Breast epithelium (tissue), 4 donors: ENCODE results near the gene CASK. TPM values are rescaled to one million over a fixed set of nuclear protein-coding genes. Genes with fewer than 3 reads are reported as not detected.

Experiments
- DNase-seq, 2 donors: peaks; one replicate each; pipeline ENCODE4 v3.0.0-alpha.2; 2019; ENCODE audit warnings: low spot score in 2 of 2
- H3K27ac ChIP-seq, 2 donors: fragments of 200-600 bp; sonication (generic) in 1 of 2; one replicate each; pipeline ENCODE4 v1.5.1; 2016 to 2019; ENCODE audit warnings: mild to moderate bottlenecking in 1 of 2
- H3K27me3 ChIP-seq, 2 donors: fragments of 200-600 bp; sonication (generic) in 1 of 2; one replicate each; pipeline versions ENCODE4 v1.5.1 to v1.6.0; 2017 to 2019; ENCODE audit warnings: control low read depth in 1 of 2, mild to moderate bottlenecking in 1 of 2
- H3K36me3 ChIP-seq: fragments of 200-600 bp; one replicate; pipeline ENCODE4 v1.5.1; 2019
- H3K4me1 ChIP-seq, 2 donors: fragments of 200-600 bp; sonication (generic); one replicate each; pipeline ENCODE4 v1.5.1; 2016 to 2019; ENCODE audit warnings: control low read depth in 1 of 2
- H3K4me3 ChIP-seq, 3 donors: fragments of 200-600 bp; sonication (generic); 1 replicate in 2 of 3; 2 replicates in 1 of 3; pipeline ENCODE4 v1.5.1; 2016 to 2019; ENCODE audit warnings: mild to moderate bottlenecking in 3 of 3, moderate library complexity in 2 of 3
- H3K9me3 ChIP-seq, 2 donors: fragments of 200-600 bp; sonication (generic) in 1 of 2; one replicate each; pipeline ENCODE4 v1.5.1; 2016 to 2019; ENCODE audit warnings: control low read depth in 1 of 2
- POLR2A ChIP-seq: fragments of 450-650 bp; IDR thresholded peaks from one replicate; pipeline ENCODE4 v1.6.1; 2016; ENCODE audit warnings: antibody characterized with exemption, mild to moderate bottlenecking, moderate library complexity
- POLR2AphosphoS5 ChIP-seq, 3 donors: sonication (generic); formaldehyde crosslinking; IDR thresholded peaks; one replicate each; pipeline ENCODE4 v1.6.1; 2017; ENCODE audit warnings: antibody characterized with exemption in 3 of 3
- intact Hi-C: fragments of 100-400 bp; cut with DNase I; formaldehyde crosslinking; loops from one replicate; pipeline ENCODE4 v1.15.1; 2023; ENCODE audit warnings: low total_unique reads
- total RNA-seq, 3 donors: library from RNA; depleted of rRNA; stranded (reverse); fragments of >200 nt; gene quantifications; one replicate each; pipeline ENCODE4 v1.1.0, GENCODE V29; 2016
- TF ChIP-seq, protein P1 (sequence below), 3 donors: fragments of 450-650 bp; IDR thresholded peaks; one replicate each; pipeline ENCODE4 v1.5.1; 2016 to 2017; ENCODE audit warnings: antibody characterized with exemption in 3 of 3, mild to moderate bottlenecking in 3 of 3, moderate library complexity in 3 of 3

Gene CASK
- total RNA-seq, 3 donors from 2014 or later = 34.4 to 103 (median 52.4) TPM

DNA sequence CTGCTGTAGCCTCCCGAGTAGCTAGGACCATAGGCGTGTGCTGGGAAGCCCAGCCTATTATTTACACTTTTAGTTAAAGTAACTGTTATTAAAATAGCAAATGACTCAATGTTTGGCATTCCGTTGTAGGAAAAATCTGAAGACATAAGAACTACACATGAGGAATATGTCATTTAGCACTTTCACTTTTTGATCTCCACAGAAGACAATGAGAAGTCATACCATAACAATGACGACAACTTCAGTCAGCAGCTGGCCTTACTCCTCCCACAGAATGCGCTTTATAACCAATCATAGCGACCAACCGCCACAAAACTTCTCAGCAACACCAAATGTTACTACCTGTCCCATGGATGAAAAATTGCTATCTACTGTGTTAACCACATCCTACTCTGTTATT lies 227.9 kb downstream of the CASK start:
- no peaks in the 10 kb centered on the region for H3K4me1 ChIP-seq
- intact Hi-C loops = no loop called here
- peaks cover 0 to 26% of the 10 kb centered on the region in 2 donors for H3K27me3 ChIP-seq
- no peak overlapping the region for H3K27ac ChIP-seq
- no peak for DNase-seq
- H3K9me3 ChIP-seq = no peaks in the 10 kb centered on the region
- no peak overlapping the region for H3K4me3 ChIP-seq
- TF ChIP-seq POLR2A (no peak), POLR2AphosphoS5 (IDR thresholded peaks at IDR 0.05) (no peak)
- TF ChIP-seq, protein P1, sequence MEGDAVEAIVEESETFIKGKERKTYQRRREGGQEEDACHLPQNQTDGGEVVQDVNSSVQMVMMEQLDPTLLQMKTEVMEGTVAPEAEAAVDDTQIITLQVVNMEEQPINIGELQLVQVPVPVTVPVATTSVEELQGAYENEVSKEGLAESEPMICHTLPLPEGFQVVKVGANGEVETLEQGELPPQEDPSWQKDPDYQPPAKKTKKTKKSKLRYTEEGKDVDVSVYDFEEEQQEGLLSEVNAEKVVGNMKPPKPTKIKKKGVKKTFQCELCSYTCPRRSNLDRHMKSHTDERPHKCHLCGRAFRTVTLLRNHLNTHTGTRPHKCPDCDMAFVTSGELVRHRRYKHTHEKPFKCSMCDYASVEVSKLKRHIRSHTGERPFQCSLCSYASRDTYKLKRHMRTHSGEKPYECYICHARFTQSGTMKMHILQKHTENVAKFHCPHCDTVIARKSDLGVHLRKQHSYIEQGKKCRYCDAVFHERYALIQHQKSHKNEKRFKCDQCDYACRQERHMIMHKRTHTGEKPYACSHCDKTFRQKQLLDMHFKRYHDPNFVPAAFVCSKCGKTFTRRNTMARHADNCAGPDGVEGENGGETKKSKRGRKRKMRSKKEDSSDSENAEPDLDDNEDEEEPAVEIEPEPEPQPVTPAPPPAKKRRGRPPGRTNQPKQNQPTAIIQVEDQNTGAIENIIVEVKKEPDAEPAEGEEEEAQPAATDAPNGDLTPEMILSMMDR (IDR thresholded peaks at IDR 0.05) = no peak
- no peaks in the 10 kb centered on the region for H3K36me3 ChIP-seq

- Histone ChIP-seq H3K4me3 (no peak overlapping the region), H3K27ac (no peak overlapping the region), H3K9me3 (no peaks in the 10 kb centered on the region), H3K36me3 (no peaks in the 10 kb centered on the region), H3K27me3 (peaks cover 0 to 23% of the 10 kb centered on the region in 2 donors), H3K4me1 (no peaks in the 10 kb centered on the region)
- intact Hi-C loops = loop anchor here (5.0 kb wide), 1 partner anchor 536 kb away; no protein-coding TSS in a partner anchor
- no peak for DNase-seq
- TF ChIP-seq, protein P1 (IDR thresholded peaks at IDR 0.05) = no peak
- TF ChIP-seq POLR2A (no peak), POLR2AphosphoS5 (IDR thresholded peaks at IDR 0.05) (no peak)
These were observed 230.3 kb downstream of the CASK start for GRCh38 chrX:41693024-41693423.

GRCh38 chrX:41692162-41692749 lies 231.1 kb downstream of the CASK start:
- TF ChIP-seq, protein P1 (IDR thresholded peaks at IDR 0.05) = no peak
- TF ChIP-seq POLR2AphosphoS5 (IDR thresholded peaks at IDR 0.05) (no peak), POLR2A (no peak)
- Histone ChIP-seq H3K36me3 (no peaks in the 10 kb centered on the region), H3K9me3 (no peaks in the 10 kb centered on the region), H3K4me3 (no peak overlapping the region), H3K4me1 (no peaks in the 10 kb centered on the region), H3K27ac (no peak overlapping the region), H3K27me3 (peaks cover 0 to 23% of the 10 kb centered on the region in 2 donors)
- no peak for DNase-seq
- intact Hi-C loops = loop anchor here (5.0 kb wide), 1 partner anchor 535 kb away; no protein-coding TSS in a partner anchor

GRCh38 chrX:41689711-41690110 lies 233.6 kb downstream of the CASK start:
- no peak for DNase-seq
- intact Hi-C loops = loop anchor here (5.0 kb wide), 1 partner anchor 532 kb away; no protein-coding TSS in a partner anchor

DNA sequence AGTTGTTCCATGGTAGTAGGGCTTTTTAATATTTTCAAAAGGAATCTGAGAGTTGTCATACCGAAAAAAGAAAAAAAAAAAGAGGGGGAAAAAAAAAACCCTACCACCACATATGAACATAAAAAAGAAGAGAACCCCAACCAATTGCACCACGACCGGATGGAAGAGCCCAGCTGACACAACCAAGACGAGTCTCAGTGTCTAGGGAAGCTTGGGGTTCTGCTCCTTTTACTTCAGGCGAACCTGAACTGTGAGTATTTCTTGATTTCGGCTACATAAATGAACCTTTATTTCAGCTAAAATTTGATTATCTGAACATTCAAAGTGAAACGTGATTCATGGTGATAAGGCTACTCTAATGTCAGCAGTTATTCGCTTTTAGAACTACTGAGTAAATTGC lies 234.5 kb downstream of the CASK start, which contains the start of gene GPR34:
TSS of gene GPR34 (plus strand) at position 139 of the 400 bp plus-strand sequence. CDS start 6,661 bp downstream, outside the sequence.
- no peak within 1 kb of the TSS for H3K27ac ChIP-seq
- H3K4me1 ChIP-seq = no peaks in the 10 kb centered on the region
- H3K36me3 ChIP-seq = no peaks in the 10 kb centered on the region
- H3K4me3 ChIP-seq = peak within 1 kb of the TSS in 1 of 3 donors; percentile 22
- intact Hi-C loops = no loop called here
- no peaks in the 10 kb centered on the region for H3K9me3 ChIP-seq
- no peak for DNase-seq
- H3K27me3 ChIP-seq = peaks cover 0 to 37% of the 10 kb centered on the region in 2 donors
- TF ChIP-seq, protein P1 (IDR thresholded peaks at IDR 0.05) = no peak
- TF ChIP-seq POLR2AphosphoS5 (IDR thresholded peaks at IDR 0.05) = no peak
- TF ChIP-seq POLR2A = no peak

More at GRCh38 chrX:41689711-41690110, 233.6 kb downstream of the CASK start:
- Histone ChIP-seq H3K36me3 (no peaks in the 10 kb centered on the region), H3K27ac (no peak overlapping the region), H3K27me3 (peaks cover 0 to 35% of the 10 kb centered on the region in 2 donors), H3K4me1 (no peaks in the 10 kb centered on the region), H3K9me3 (no peaks in the 10 kb centered on the region), H3K4me3 (peak overlapping the region in 1 of 3 donors; percentile 22)
- TF ChIP-seq, protein P1 (IDR thresholded peaks at IDR 0.05) = no peak
- TF ChIP-seq POLR2A = no peak
- TF ChIP-seq POLR2AphosphoS5 (IDR thresholded peaks at IDR 0.05) = no peak
